Stimulated activated naive B cell treated with anti-CD40 and anti-IgM and Interleukin-4, amounts not matched to agents 10 μg/mL and 1 μg/mL and 100 μg/mL, for 72 hours (primary cell): ENCODE measurements around the gene PRIM2.
"Not testable (repeated sequence)": the region's sequence is repeated elsewhere in the genome, so short reads cannot be mapped to it uniquely, and the experiment has no call there.

Experiments used
- ATAC-seq, 2 donors: fragments of 150-1000 bp; cut with Tn5 transposase; replicated peaks; 2 replicates each; pipeline ENCODE4 v1.10.0; 2021; ENCODE audit warnings: moderate library complexity in 1 of 2
- DNase-seq: peaks from one replicate; pipeline ENCODE4 v3.0.0; 2021
- H3K27ac Mint-ChIP-seq: one replicate; pipeline ENCODE4 v1.8.0; 2022; ENCODE audit warnings: mild to moderate bottlenecking, mixed read lengths
- H3K27me3 Mint-ChIP-seq, 2 donors: one replicate each; pipeline ENCODE4 v1.8.0; 2022; ENCODE audit warnings: mixed read lengths in 2 of 2
- H3K36me3 Mint-ChIP-seq, 2 donors: one replicate each; pipeline ENCODE4 v1.8.0; 2022; ENCODE audit warnings: mixed read lengths in 2 of 2, mild to moderate bottlenecking in 1 of 2
- H3K4me1 Mint-ChIP-seq, 2 donors: one replicate each; pipeline ENCODE4 v1.8.0; 2022; ENCODE audit warnings: mixed read lengths in 2 of 2, mild to moderate bottlenecking in 1 of 2
- H3K4me3 Mint-ChIP-seq, 2 donors: one replicate each; pipeline ENCODE4 v1.8.0; 2022; ENCODE audit warnings: mild to moderate bottlenecking in 2 of 2, mixed read lengths in 2 of 2, moderate library complexity in 1 of 2
- H3K9me3 Mint-ChIP-seq, 2 donors: one replicate each; pipeline ENCODE4 v1.8.0; 2022; ENCODE audit warnings: mixed read lengths in 2 of 2, mild to moderate bottlenecking in 1 of 2

PRIM2 gene

DNA sequence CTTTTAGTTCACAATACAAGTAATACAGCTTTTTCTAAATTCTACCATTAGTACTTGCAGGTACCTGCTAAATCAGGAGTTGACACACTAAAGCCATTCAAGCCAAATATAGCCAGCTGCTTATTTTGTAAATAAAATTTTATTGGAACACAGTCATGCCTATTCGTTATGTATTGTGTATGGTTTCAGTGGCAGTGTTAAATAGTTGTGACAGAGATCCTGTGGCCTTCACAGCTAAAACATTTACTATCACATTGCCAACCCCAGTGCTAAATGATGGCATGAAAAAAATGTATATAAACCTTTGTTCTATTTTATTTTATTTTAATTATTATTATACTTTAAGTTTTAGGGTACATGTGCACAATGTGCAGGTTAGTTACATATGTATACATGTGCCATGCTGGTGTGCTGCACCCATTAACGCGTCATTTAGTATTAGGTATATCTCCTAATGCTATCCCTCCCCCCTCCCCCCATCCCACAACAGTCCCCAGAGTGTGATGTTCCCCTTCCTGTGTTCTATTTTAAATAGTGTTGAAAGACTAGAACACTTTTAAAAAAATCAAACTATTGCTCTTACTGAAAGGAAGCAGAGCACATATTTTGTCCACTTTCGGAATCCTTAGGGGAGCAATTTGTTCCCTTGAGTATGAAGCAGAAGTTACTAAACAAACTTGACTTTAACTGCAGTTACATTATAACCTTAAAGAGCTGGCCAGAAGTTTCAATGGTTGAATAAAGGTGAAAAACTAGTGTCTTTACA, 115.7 kb downstream of the PRIM2 start:
- ATAC-seq, result peak; percentile 73 to 79
- no peaks in the 10 kb centered on the region for H3K27me3 Mint-ChIP-seq
- no peaks in the 10 kb centered on the region for H3K9me3 Mint-ChIP-seq
- no peak for DNase-seq
- H3K36me3 Mint-ChIP-seq, result peaks cover 1 to 18% of the 10 kb centered on the region in 2 donors
- H3K4me1 Mint-ChIP-seq, result peaks cover 23 to 62% of the 10 kb centered on the region in 2 donors
- peak overlapping the region; percentile 39 for H3K27ac Mint-ChIP-seq
- H3K4me3 Mint-ChIP-seq, result no peak overlapping the region

DNA sequence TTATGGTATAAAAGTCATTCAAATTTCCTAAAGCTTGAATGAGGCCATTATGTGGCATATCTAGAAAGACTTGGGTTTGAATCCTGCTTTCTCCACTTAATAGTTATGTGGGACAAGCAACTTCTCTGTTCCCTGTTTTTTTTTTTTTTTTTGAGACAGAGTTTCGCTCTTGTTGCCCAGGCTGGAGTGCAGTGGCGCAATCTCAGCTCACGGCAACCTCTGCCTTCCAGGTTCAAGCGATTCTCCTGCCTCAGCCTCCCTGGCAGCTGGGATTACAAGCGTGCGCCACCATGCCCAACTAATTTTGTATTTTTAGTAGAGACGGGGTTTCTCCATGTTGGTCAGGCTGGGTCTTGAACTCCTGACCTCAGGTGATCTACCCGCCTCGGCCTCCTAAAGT, 116.4 kb downstream of the PRIM2 start:
- not testable (repeated sequence) for H3K9me3 Mint-ChIP-seq, ATAC-seq, H3K27me3 Mint-ChIP-seq, DNase-seq, H3K27ac Mint-ChIP-seq
- Mint-ChIP-seq H3K36me3 (peaks cover 1 to 18% of the 10 kb centered on the region in 2 donors), H3K4me3 (peak overlapping the region in 1 of 2 donors; percentile 4), H3K4me1 (peaks cover 23 to 62% of the 10 kb centered on the region in 2 donors)

DNA sequence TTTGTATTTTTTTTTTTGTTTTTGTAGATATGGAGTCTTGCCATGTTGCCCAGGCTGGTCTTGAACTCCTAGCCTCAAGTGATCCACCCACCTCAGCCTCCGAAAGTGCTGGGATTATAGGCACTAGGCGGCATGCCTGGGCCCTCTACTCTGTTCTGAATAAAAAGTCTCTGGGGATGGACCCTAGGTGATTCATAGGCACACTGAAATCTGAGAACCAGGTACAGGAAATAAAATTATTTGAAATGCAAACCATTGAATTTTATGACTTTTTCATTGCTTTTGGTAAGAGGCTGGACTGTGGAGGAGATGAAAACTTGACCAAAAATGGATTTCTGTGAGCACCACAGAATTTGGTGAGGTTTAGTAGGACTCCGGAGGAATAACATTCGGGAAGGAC, 117.5 kb downstream of the PRIM2 start:
- Mint-ChIP-seq H3K4me1 (peaks cover 21 to 58% of the 10 kb centered on the region in 2 donors), H3K36me3 (peaks cover 1 to 12% of the 10 kb centered on the region in 2 donors), H3K4me3 (no peak overlapping the region), H3K9me3 (no peaks in the 10 kb centered on the region), H3K27me3 (no peaks in the 10 kb centered on the region), H3K27ac (peak overlapping the region; percentile 87)
- ATAC-seq, result no peak
- no peak for DNase-seq

DNA sequence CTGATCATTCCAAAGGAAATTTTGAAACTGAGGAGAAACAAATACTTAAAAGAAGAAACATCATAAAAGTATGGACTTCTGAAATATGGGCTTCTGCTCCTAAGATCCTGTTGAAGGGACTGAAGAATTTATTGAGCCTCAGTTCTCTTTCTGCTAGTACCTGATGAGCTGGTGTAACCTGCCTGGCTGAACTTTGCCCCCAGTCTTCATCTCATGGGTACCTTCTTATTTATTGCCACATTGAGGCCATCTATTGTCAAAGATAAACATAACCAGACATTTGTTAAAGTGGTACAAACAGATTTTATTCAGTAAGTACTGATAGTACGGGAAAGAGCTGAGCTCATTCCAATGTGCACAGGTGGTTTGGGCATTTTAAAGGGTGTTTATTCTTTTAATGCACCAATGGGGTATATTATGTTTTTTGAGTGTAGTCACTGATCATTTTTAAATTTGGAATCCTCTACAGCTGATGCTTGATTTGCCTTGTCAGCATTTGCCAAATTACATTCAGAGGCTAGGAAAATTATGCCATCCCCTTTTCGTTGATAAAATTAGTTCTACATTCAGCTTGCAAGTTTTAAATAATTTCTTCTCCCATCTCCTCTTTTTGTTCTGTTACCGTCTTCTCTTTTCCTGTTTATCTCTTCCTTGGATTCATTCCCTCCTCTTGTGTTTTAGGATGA, 118.2 kb downstream of the PRIM2 start:
- H3K9me3 Mint-ChIP-seq, result no peaks in the 10 kb centered on the region
- ATAC-seq (no peak), DNase-seq (no peak)
- H3K36me3 Mint-ChIP-seq, result peaks cover 1 to 11% of the 10 kb centered on the region in 2 donors
- peaks cover 21 to 54% of the 10 kb centered on the region in 2 donors for H3K4me1 Mint-ChIP-seq
- no peak overlapping the region for H3K4me3 Mint-ChIP-seq
- no peaks in the 10 kb centered on the region for H3K27me3 Mint-ChIP-seq
- H3K27ac Mint-ChIP-seq, result no peak overlapping the region

DNA sequence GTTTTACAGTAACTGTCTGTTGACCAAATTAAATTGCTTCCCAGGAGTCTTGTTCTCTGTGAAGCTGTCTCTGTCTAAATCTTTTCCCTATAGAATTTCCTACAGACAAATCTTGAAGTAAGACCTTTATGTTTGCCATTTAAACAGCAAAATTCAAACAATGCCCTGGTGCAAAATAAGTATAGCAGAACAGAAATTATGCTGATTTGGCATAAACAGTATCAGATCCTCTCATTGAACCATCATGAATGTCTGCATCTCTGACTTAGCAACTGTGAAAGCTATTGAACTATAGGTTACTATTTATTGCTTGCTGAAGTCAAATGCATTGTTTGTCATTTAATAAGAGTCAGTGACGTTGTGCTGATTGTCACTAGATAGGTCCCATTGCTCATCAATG, 123.3 kb downstream of the PRIM2 start:
- not testable (repeated sequence) for H3K27me3 Mint-ChIP-seq, H3K4me3 Mint-ChIP-seq, H3K27ac Mint-ChIP-seq, DNase-seq, ATAC-seq, H3K9me3 Mint-ChIP-seq
- Mint-ChIP-seq H3K4me1 (peaks cover 5 to 20% of the 10 kb centered on the region in 2 donors), H3K36me3 (peaks cover 7 to 12% of the 10 kb centered on the region in 2 donors)

DNA sequence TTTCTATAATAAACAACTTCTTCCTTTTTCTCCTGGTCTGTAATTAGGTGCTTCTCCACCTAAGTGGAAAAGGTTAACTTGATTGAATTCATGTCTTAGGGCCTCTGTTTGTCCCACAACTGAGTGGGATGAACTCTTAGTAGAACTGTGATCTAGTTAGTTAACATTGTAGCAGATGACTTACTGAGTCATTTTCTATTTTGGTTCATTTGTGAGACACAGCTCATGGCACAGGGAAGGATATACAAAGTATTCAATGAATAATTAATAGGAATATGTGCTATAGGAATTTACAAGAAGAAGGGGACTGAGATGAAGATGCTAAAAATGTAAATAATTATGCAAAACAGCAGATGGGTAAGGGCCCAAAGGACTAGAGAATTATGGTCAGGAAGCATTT, 124.7 kb downstream of the PRIM2 start:
- peaks cover 2 to 14% of the 10 kb centered on the region in 2 donors for H3K4me1 Mint-ChIP-seq
- H3K27me3 Mint-ChIP-seq, H3K36me3 Mint-ChIP-seq, H3K9me3 Mint-ChIP-seq, ATAC-seq, H3K4me3 Mint-ChIP-seq, H3K27ac Mint-ChIP-seq, DNase-seq: not testable (repeated sequence)

DNA sequence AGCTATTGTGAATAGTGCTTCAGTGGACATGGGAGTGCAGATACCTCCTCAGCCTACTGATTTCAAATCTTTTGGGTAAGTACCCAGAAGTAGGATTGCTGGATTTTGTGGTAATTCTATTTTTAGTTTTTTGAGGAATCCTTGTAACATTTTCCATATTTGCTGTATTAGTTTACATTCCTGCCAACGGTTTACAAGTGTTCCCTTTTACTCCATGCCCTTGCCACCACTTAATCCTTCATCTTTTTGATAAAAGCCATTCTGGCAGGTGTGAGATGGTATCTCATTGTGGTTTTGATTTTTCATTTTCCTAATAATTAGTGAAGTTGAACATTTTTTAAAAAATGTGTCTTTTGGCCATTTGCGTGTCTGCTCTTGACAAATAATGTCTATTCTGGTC, 125.8 kb downstream of the PRIM2 start:
- H3K27me3 Mint-ChIP-seq, DNase-seq, ATAC-seq, H3K9me3 Mint-ChIP-seq, H3K4me3 Mint-ChIP-seq, H3K27ac Mint-ChIP-seq: not testable (repeated sequence)
- Mint-ChIP-seq H3K36me3 (peaks cover 7 to 11% of the 10 kb centered on the region in 2 donors), H3K4me1 (peaks cover 2 to 14% of the 10 kb centered on the region in 2 donors)

DNA sequence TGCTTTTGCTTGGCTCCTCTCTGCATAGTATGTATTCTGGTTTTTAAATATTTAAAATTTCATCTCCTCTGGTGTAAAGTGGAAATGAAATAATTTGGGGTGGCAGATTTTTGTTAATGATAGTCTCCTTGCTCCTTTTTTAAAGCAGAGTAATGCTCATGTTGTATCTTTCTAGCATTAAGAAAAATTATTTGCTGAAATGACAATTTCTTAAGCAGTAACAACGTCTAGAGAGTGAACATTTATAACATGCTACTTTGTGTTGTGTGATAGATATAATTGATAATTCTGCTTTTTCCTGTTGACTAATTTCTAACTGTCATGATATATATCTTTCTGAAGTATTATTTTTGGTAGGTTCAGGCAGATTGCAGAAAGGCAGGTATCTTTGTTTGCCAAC, 127.4 kb downstream of the PRIM2 start:
- DNase-seq, H3K4me3 Mint-ChIP-seq, H3K9me3 Mint-ChIP-seq, H3K27ac Mint-ChIP-seq, ATAC-seq, H3K27me3 Mint-ChIP-seq: not testable (repeated sequence)
- H3K4me1 Mint-ChIP-seq, result peaks cover 2 to 14% of the 10 kb centered on the region in 2 donors
- peaks cover 7 to 11% of the 10 kb centered on the region in 2 donors for H3K36me3 Mint-ChIP-seq

DNA sequence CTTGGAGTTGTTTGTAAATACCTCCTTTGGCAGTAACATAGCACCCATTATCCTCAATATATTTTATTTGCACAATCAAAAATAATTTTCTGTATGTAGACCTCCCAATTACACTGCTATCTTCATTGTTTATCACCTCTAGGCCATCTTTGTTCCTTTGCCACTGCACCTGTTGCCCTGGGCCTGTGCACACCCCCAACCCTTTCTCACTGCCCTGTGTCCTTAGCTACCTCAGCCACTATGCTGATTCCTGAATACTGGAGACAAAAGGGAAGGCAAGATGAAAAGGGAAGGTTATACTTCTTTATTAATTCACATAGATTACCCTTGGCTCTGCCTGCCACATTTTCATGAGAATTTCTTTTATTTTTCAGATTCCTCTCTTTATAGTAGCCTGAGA, 127.9 kb downstream of the PRIM2 start:
- ATAC-seq, DNase-seq, H3K4me3 Mint-ChIP-seq, H3K27me3 Mint-ChIP-seq, H3K27ac Mint-ChIP-seq, H3K9me3 Mint-ChIP-seq: not testable (repeated sequence)
- Mint-ChIP-seq H3K4me1 (peaks cover 2 to 14% of the 10 kb centered on the region in 2 donors), H3K36me3 (peaks cover 7 to 11% of the 10 kb centered on the region in 2 donors)

DNA sequence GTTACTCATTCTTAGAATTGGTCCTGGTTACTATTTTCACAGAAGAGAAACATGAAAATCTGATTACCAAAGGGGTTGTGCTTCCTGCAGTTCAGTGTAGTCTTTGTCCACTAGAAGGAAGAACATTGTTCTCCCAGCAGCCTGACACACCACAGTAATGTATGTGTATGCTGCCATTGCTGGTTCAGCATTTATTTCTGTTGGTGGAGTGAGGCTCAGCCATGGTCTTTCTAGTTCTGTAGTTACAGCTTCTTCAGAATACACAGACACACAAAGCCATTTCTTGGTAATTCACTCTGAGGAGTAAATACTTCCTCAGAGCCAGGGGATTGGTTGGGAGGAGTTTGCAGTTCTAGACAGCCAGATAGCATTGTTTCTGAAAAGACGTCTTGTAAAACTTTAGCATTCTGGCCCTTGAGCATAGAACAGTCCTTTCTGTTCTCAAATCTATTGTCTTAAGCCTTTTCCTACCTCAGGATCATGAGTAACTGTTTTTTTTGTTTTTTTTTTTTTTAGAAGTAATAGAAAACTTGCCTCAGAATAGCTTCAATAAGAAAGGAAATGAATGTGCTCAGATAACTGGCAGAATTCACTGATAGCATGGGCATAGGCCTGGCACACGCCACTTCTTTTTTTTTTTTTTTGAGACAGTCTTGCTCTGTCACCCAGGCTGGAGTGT, 128.5 kb downstream of the PRIM2 start:
- not testable (repeated sequence) for H3K9me3 Mint-ChIP-seq, DNase-seq, ATAC-seq, H3K27ac Mint-ChIP-seq, H3K27me3 Mint-ChIP-seq, H3K4me1 Mint-ChIP-seq, H3K4me3 Mint-ChIP-seq
- H3K36me3 Mint-ChIP-seq, result peaks cover 7 to 11% of the 10 kb centered on the region in 2 donors

DNA sequence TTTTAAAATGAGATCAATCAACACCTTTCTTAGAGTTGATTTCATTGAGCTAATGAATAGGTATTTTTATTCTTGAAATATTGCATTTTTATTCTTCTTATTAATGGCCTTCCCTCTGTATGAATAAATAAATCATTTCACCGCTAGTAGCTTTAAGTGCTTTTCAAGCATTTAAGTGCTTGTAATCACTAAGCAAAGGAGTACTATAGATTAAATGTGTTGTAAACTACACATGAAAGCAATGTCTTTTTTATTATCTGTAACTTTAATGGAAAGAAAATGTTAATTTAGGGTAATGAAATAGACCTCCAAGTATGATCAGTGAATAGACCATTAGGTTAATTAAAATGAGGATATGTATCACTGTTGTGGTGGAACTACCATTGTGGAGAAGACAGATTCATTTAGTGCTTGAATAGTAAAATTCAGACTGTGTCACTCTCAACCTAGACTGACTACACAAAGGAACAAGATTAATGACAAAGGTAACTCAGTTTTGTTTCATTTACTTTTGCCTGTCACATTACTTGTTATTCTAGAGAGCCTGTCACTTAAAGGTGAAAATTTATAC, 132.2 kb downstream of the PRIM2 start:
- not testable (repeated sequence) for DNase-seq, ATAC-seq, H3K4me3 Mint-ChIP-seq, H3K9me3 Mint-ChIP-seq, H3K36me3 Mint-ChIP-seq, H3K27me3 Mint-ChIP-seq, H3K4me1 Mint-ChIP-seq, H3K27ac Mint-ChIP-seq

DNA sequence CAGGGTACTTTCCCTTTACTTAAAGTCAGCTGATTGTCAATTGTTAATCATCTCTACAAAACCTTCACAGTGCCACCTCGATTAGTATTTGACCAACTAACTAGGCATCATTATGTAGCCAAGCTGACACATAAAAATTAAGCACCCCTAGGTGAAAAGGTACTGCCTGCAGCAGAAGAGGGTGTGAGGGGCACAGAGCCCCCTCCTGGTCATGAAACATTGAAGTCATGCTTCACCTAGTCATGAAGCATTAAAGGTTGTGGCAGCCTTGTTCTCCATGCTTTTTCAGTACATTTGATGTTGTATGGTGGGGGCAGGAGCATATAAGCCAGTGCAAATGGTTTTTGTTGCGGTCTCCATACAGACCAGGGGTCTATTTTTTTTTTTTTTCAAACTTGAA, 142.4 kb downstream of the PRIM2 start:
- DNase-seq, H3K9me3 Mint-ChIP-seq, H3K27ac Mint-ChIP-seq, H3K4me1 Mint-ChIP-seq, H3K27me3 Mint-ChIP-seq, H3K4me3 Mint-ChIP-seq, ATAC-seq: not testable (repeated sequence)
- H3K36me3 Mint-ChIP-seq, result peaks cover 8 to 25% of the 10 kb centered on the region in 2 donors

DNA sequence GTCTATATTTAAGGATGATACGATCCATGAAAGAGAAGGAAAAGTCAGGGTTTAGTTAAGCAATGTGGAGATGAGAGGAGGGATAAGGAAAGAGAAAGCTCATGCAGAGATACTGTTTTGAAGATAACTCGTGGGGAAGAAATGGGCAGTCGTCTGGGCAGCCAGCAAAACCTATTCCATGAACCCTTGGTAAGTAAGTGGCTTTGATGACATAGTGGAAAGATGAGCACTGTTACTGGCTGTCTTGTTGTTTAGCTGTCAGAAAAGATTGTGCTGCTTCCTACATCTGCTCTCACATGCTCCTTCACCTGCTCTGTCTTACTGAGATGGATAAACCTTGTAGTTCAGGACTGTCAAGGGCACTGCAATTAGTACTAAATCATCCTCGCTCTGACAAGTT, 143.6 kb downstream of the PRIM2 start:
- H3K4me3 Mint-ChIP-seq, H3K4me1 Mint-ChIP-seq, H3K27ac Mint-ChIP-seq, H3K9me3 Mint-ChIP-seq, DNase-seq, H3K27me3 Mint-ChIP-seq, ATAC-seq: not testable (repeated sequence)
- peaks cover 7 to 17% of the 10 kb centered on the region in 2 donors for H3K36me3 Mint-ChIP-seq

DNA sequence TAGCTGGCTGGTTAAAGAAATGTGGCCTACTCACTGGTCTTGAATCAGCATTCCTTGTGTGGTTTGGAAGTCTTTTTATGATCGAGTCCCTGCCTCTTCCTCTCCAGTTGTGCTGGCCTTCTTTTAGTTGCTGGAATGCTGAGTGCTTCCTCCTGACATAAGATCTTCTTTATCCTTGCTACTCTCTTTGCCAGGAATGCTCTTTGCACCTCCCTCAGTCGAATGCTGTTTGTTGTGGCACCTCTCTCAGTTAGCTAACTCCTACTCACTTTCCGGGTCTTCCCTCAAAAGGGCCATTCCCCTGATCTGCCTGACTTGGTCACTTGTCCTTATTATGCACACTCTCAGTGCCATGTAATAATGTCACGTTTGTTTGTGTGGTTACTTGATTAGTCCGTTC, 146.4 kb downstream of the PRIM2 start:
- H3K9me3 Mint-ChIP-seq, ATAC-seq: not testable (repeated sequence)

More for the DNA sequence above, 146.4 kb downstream of the PRIM2 start:
- not testable (repeated sequence) for DNase-seq, H3K4me1 Mint-ChIP-seq, H3K27ac Mint-ChIP-seq, H3K27me3 Mint-ChIP-seq, H3K4me3 Mint-ChIP-seq
- peaks cover 8 to 13% of the 10 kb centered on the region in 2 donors for H3K36me3 Mint-ChIP-seq
